ENCODE results near the gene CEACAM19.

GRCh38 chr19:44726465-44726864 lies 55.2 kb downstream of the CEACAM19 start:
- TF ChIP-seq CTCF (IDR thresholded peaks at IDR 0.05) (no peak), POLR2A (IDR thresholded peaks at IDR 0.05) (no peak)
